Measurements from ENCODE around the gene DCUN1D5.

Gene DCUN1D5

GRCh38 chr11:103053997-103054396 lies 38.0 kb downstream of the DCUN1D5 start:
- POLR2A ChIA-PET = no interaction called here
- CTCF ChIA-PET = interaction anchor here (0.6 kb wide), 1 partner anchor 33 kb away, joined by 3 read pairs; no protein-coding TSS in a partner anchor

GRCh38 chr11:103051981-103052380 lies 40.0 kb downstream of the DCUN1D5 start:
- TF ChIP-seq FOXK2 (IDR thresholded peaks at IDR 0.05) (no peak), CTBP1 (IDR thresholded peaks at IDR 0.05; ENCODE audit: borderline replicate concordance) (no peak), ZNF384 (IDR thresholded peaks at IDR 0.05) (no peak), ELF4 (IDR thresholded peaks at IDR 0.05) (no peak), BHLHE40 (IDR thresholded peaks at IDR 0.05; ENCODE audit: borderline replicate concordance) (no peak), L3MBTL2 (conservative IDR thresholded peaks at IDR 0.05) (no peak)
- POLR2A ChIA-PET = no interaction called here
- DNase-seq (ENCODE audit: extremely low spot score) = no peak
- CTCF ChIA-PET = no interaction called here

More at GRCh38 chr11:103053997-103054396, 38.0 kb downstream of the DCUN1D5 start:
- DNase-seq (ENCODE audit: extremely low spot score) = no peak
- no peak for TF ChIP-seq ZNF384 (IDR thresholded peaks at IDR 0.05)
- TF ChIP-seq ARNT (IDR thresholded peaks at IDR 0.05) = no peak
- TF ChIP-seq SP1 (IDR thresholded peaks at IDR 0.05) = no peak
- TF ChIP-seq FOXA1 (IDR thresholded peaks at IDR 0.05) = no peak
- no peak for TF ChIP-seq CTBP1 (IDR thresholded peaks at IDR 0.05; ENCODE audit: borderline replicate concordance)
- no peak for TF ChIP-seq PKNOX1 (IDR thresholded peaks at IDR 0.05)
- no peak for TF ChIP-seq L3MBTL2 (conservative IDR thresholded peaks at IDR 0.05)
- TF ChIP-seq ELF4 (IDR thresholded peaks at IDR 0.05) = no peak
- no peak for TF ChIP-seq LEF1 (IDR thresholded peaks at IDR 0.05; ENCODE audit: borderline replicate concordance)

- TF ChIP-seq CTBP1 (IDR thresholded peaks at IDR 0.05; ENCODE audit: borderline replicate concordance) = no peak
- no peak for TF ChIP-seq TARDBP (IDR thresholded peaks at IDR 0.05)
- no peak for TF ChIP-seq FOXK2 (IDR thresholded peaks at IDR 0.05)
- TF ChIP-seq SUZ12 (IDR thresholded peaks at IDR 0.05) = no peak
- no peak for TF ChIP-seq ARNT (IDR thresholded peaks at IDR 0.05)
- TF ChIP-seq LEF1 (IDR thresholded peaks at IDR 0.05; ENCODE audit: borderline replicate concordance) = no peak
- TF ChIP-seq BHLHE40 (IDR thresholded peaks at IDR 0.05; ENCODE audit: borderline replicate concordance) = no peak
- no peak for TF ChIP-seq PKNOX1 (IDR thresholded peaks at IDR 0.05)
- TF ChIP-seq FOXA1 (IDR thresholded peaks at IDR 0.05) = no peak
- no peak for TF ChIP-seq NFRKB (IDR thresholded peaks at IDR 0.05)
- no peak for TF ChIP-seq ZNF384 (IDR thresholded peaks at IDR 0.05)
- no peak for TF ChIP-seq FOXM1 (IDR thresholded peaks at IDR 0.05; ENCODE audit: borderline replicate concordance)
- TF ChIP-seq ELF4 (IDR thresholded peaks at IDR 0.05) = no peak
- no peak for DNase-seq (ENCODE audit: extremely low spot score)
- ChIA-PET CTCF (no interaction called here), POLR2A (no interaction called here)
These were observed 40.7 kb downstream of the DCUN1D5 start for GRCh38 chr11:103051151-103051801.

- ChIA-PET CTCF (no interaction called here), POLR2A (no interaction called here)
- TF ChIP-seq SP1 (IDR thresholded peaks at IDR 0.05) (no peak), PKNOX1 (IDR thresholded peaks at IDR 0.05) (no peak), ARNT (IDR thresholded peaks at IDR 0.05) (no peak)
- no peak for DNase-seq (ENCODE audit: extremely low spot score)
These were observed 41.6 kb downstream of the DCUN1D5 start for GRCh38 chr11:103050351-103050750.

GRCh38 chr11:103047837-103048236 lies 44.1 kb downstream of the DCUN1D5 start:
- no peak for DNase-seq (ENCODE audit: extremely low spot score)
- CTCF ChIA-PET = no interaction called here
- no peak for TF ChIP-seq CTBP1 (IDR thresholded peaks at IDR 0.05; ENCODE audit: borderline replicate concordance)
- TF ChIP-seq PKNOX1 (IDR thresholded peaks at IDR 0.05) = no peak
- TF ChIP-seq SP1 (IDR thresholded peaks at IDR 0.05) = no peak
- no peak for TF ChIP-seq SUZ12 (IDR thresholded peaks at IDR 0.05)
- no peak for TF ChIP-seq ARNT (IDR thresholded peaks at IDR 0.05)
- no peak for TF ChIP-seq ZNF384 (IDR thresholded peaks at IDR 0.05)
- no peak for TF ChIP-seq FOXK2 (IDR thresholded peaks at IDR 0.05)
- TF ChIP-seq L3MBTL2 (conservative IDR thresholded peaks at IDR 0.05) = no peak
- TF ChIP-seq FOXA1 (IDR thresholded peaks at IDR 0.05) = no peak
- no peak for TF ChIP-seq NFRKB (IDR thresholded peaks at IDR 0.05)
- no peak for TF ChIP-seq ELF4 (IDR thresholded peaks at IDR 0.05)
- TF ChIP-seq HDGF (IDR thresholded peaks at IDR 0.05; ENCODE audit: borderline replicate concordance) = no peak
- no peak for TF ChIP-seq LEF1 (IDR thresholded peaks at IDR 0.05; ENCODE audit: borderline replicate concordance)
- no peak for TF ChIP-seq TARDBP (IDR thresholded peaks at IDR 0.05)
- TF ChIP-seq BHLHE40 (IDR thresholded peaks at IDR 0.05; ENCODE audit: borderline replicate concordance) = no peak
- no peak for TF ChIP-seq FOXM1 (IDR thresholded peaks at IDR 0.05; ENCODE audit: borderline replicate concordance)
- POLR2A ChIA-PET = no interaction called here
